GM19455 (cell line): ENCODE data around the gene METTL8.

Experiments used
- ATAC-seq: cut with Tn5 transposase; IDR thresholded peaks from one replicate; pipeline ENCODE4 v1.9.1; 2021; ENCODE audit not compliant: unreplicated experiment

The METTL8 gene

GRCh38 chr2:171346723-171347557 is 86.8 kb downstream of the METTL8 start:
- ATAC-seq: no peak

- no peak for ATAC-seq
Measured at GRCh38 chr2:171345971-171346722, 87.6 kb downstream of the METTL8 start.

GRCh38 chr2:171344182-171344581 is 89.6 kb downstream of the METTL8 start:
- ATAC-seq: no peak

- no peak for ATAC-seq
Measured at GRCh38 chr2:171342067-171342413, 91.8 kb downstream of the METTL8 start.

- ATAC-seq: no peak
Measured at GRCh38 chr2:171341394-171342066, 92.3 kb downstream of the METTL8 start.

- no peak for ATAC-seq
Measured at GRCh38 chr2:171334946-171335345, 98.8 kb downstream of the METTL8 start.

GRCh38 chr2:171334171-171334570 is 99.6 kb downstream of the METTL8 start:
- no peak for ATAC-seq

GRCh38 chr2:171330155-171330956 is 103.4 kb downstream of the METTL8 start:
- ATAC-seq: no peak

GRCh38 chr2:171327043-171327496 is 106.7 kb downstream of the METTL8 start:
- no peak for ATAC-seq

GRCh38 chr2:171325886-171326585 is 107.8 kb downstream of the METTL8 start:
- no peak for ATAC-seq

- ATAC-seq: no peak
Measured at GRCh38 chr2:171323971-171324528, 109.7 kb downstream of the METTL8 start.

GRCh38 chr2:171322928-171323327 is 110.9 kb downstream of the METTL8 start:
- no peak for ATAC-seq

- no peak for ATAC-seq
Measured at GRCh38 chr2:171320731-171321130, 113.1 kb downstream of the METTL8 start.

- ATAC-seq: peak; percentile 29
Measured at GRCh38 chr2:171320208-171320621, 113.6 kb downstream of the METTL8 start.

- peak; percentile 54 for ATAC-seq
Measured at GRCh38 chr2:171319164-171319810, 114.5 kb downstream of the METTL8 start.

GRCh38 chr2:171318463-171318934 is 115.3 kb downstream of the METTL8 start:
- no peak for ATAC-seq

GRCh38 chr2:171317492-171318125 is 116.2 kb downstream of the METTL8 start:
- peak; percentile 42 for ATAC-seq

- no peak for ATAC-seq
Measured at GRCh38 chr2:171316755-171317337, 116.9 kb downstream of the METTL8 start.
